ENCODE results near the gene HNRNPAB. TPM values are rescaled to one million over a fixed set of nuclear protein-coding genes. Genes with fewer than 3 reads are reported as not detected.

HNRNPAB gene
- total and polyA plus RNA-seq, 9 of the 15 experiments (the other 6 are each of a cell fraction or from before 2014, with no cell fraction given), result 34.6 to 425 (median 236) TPM

DNA sequence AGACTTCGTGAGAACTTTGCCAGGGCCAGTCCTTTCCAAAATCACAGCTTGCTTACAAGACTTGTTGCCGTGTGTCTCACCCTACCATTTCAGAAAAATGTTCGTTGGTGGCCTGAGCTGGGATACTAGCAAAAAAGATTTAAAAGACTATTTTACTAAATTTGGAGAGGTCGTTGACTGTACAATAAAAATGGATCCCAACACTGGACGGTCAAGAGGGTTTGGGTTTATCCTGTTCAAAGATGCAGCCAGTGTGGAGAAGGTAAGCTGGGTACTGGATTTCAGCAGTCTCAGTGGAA is 1.4 kb downstream of the HNRNPAB start:
- intact Hi-C loops (cut with micrococcal nuclease) (no loop called here), in situ Hi-C loops (cut with MboI) (no loop called here)
- POLR2A ChIA-PET, result interaction anchor here (0.6 to 12.7 kb wide), 12 partner anchors 9 to 419 kb away, joined by 3 to 162 read pairs (median 5); partner anchors contain the start of genes COL23A1, NHP2 and PHYKPL
- Histone ChIP-seq H3K9me3 (replicated peaks; ENCODE audit: control insufficient read depth, insufficient read depth, low read depth, low read length) (no peaks in the 10 kb centered on the region), H3K4me1 (replicated peaks in 1 of 2; ENCODE audit: control insufficient read depth in 2 of 2, insufficient read depth in 2 of 2, low read length in 2 of 2) (peaks cover 23 to 26% of the 10 kb centered on the region in 2 experiments; a peak in 4 of 5 replicates), H3K79me2 (ENCODE audit: control insufficient read depth, insufficient read depth, low read length) (peaks cover 69% of the 10 kb centered on the region), H3K27ac (ENCODE audit: extremely low read depth, low read depth, low read length) (peak overlapping the region; percentile 94), H2AFZ (ENCODE audit: low read depth, low read length) (no peak overlapping the region), H3K27me3 (ENCODE audit: control insufficient read depth in 2 of 2, insufficient read depth in 2 of 2, low read length in 2 of 2) (no peaks in the 10 kb centered on the region), H3K9ac (ENCODE audit: insufficient read depth in 1 of 2, low read depth in 2 of 2, low read length in 2 of 2) (peak overlapping the region; percentile 93 to 99), H4K20me1 (replicated peaks; ENCODE audit: control insufficient read depth, insufficient read depth, low read length) (peaks cover 56% of the 10 kb centered on the region), H3K4me2 (ENCODE audit: insufficient read depth, low read length) (peak overlapping the region; percentile 96), H3K36me3 (ENCODE audit: control insufficient read depth, insufficient read depth, low read length) (peaks cover 55% of the 10 kb centered on the region), H3K4me3 (peak overlapping the region; percentile 80), H3K9me1 (ENCODE audit: control insufficient read depth, insufficient read depth, low read length) (peaks cover 10% of the 10 kb centered on the region)
- BruUV-seq (replicated peaks), result no TSS peak
- 0% methylated on average over 5 of the region's 5 CpGs for WGBS (ENCODE audit: insufficient coverage, low coverage, missing lambda C conversion rate)
- DNase-seq (ENCODE audit: extremely low read depth in 1 of 4, low spot score in 3 of 4) (no peak), FAIRE-seq (no peak), ATAC-seq (no peak)
- TF ChIP-seq SIRT6 (IDR thresholded peaks at IDR 0.05; ENCODE audit: low read depth, low read length) (peak; percentile 48), SP1 (CRISPR knock-in tag; IDR thresholded peaks at IDR 0.05) (no peak), SAP30 (IDR thresholded peaks at IDR 0.05; ENCODE audit: borderline replicate concordance, insufficient read depth, low read depth, low read length, poor library complexity, severe bottlenecking) (peak; percentile 15), ZNF511 (CRISPR knock-in tag; IDR thresholded peaks at IDR 0.05) (0 out of 2 replicates have a peak, but pooled peaks have one; percentile 9), FOXO4 (CRISPR knock-in tag; IDR thresholded peaks at IDR 0.05) (no peak), KDM5B (IDR thresholded peaks at IDR 0.05; ENCODE audit: insufficient replicate concordance, low read depth, low read length) (peak; percentile 52), POLR2A (conservative IDR thresholded peaks at IDR 0.05) (0 out of 2 replicates have a peak, but pooled peaks have one; percentile 0)
- CTCF ChIA-PET (ENCODE audit: low intra/inter-chr PET ratio), result no interaction called here

Data from K562 (cell line).